Muscle of arm (tissue), 12 donors: ENCODE measurements around the gene EPPIN. TPM values are rescaled to one million over a fixed set of nuclear protein-coding genes. Genes with fewer than 3 reads are reported as not detected.

Source experiments
- DNase-seq: peaks from one replicate; pipeline ENCODE4 v3.0.0-alpha.2; 2013
- polyA plus RNA-seq, 12 donors: library from polyadenylated mRNA; unstranded; fragments of 120-200 nt; gene quantifications; one replicate each; pipeline ENCODE4 v1.2.1, GENCODE V29; 2013; ENCODE audit not compliant: insufficient read length in 12 of 12

Gene EPPIN
- polyA plus RNA-seq, 12 donors = 0.07 to 0.11 TPM; not detected in 10

- DNase-seq = no peak
Observed at GRCh38 chr20:45539382-45539781, 7.8 kb downstream of the EPPIN start, which contains the start of gene WFDC6. Gene WFDC6, minus strand, starts transcription at chr20:45539482. Its CDS starts 75 bp downstream, at chr20:45539407.

- no peak for DNase-seq
Observed at GRCh38 chr20:45538209-45538799, 8.9 kb downstream of the EPPIN start.

- DNase-seq = no peak
Observed at GRCh38 chr20:45527294-45527693, 19.9 kb downstream of the EPPIN start.

- DNase-seq = no peak
Observed at GRCh38 chr20:45523821-45524220, 23.4 kb downstream of the EPPIN start.

GRCh38 chr20:45518282-45518681 lies 28.9 kb downstream of the EPPIN start:
- no peak for DNase-seq

GRCh38 chr20:45515147-45515913 lies 31.9 kb downstream of the EPPIN start, which contains the start of gene SPINT3:
Gene SPINT3, minus strand, starts transcription at chr20:45515622. Its CDS starts 14 bp downstream, at chr20:45515608.
- DNase-seq = no peak

GRCh38 chr20:45510242-45510862 lies 36.8 kb downstream of the EPPIN start:
- no peak for DNase-seq

- no peak for DNase-seq
Observed at GRCh38 chr20:45509091-45509490, 38.1 kb downstream of the EPPIN start.

- DNase-seq = no peak
Observed at GRCh38 chr20:45508068-45508886, 38.9 kb downstream of the EPPIN start.

GRCh38 chr20:45507011-45507820 lies 40.0 kb downstream of the EPPIN start:
- no peak for DNase-seq

GRCh38 chr20:45506398-45506797 lies 40.8 kb downstream of the EPPIN start:
- DNase-seq = no peak

- DNase-seq = no peak
Observed at GRCh38 chr20:45503403-45503802, 43.8 kb downstream of the EPPIN start.

GRCh38 chr20:45502561-45502960 lies 44.6 kb downstream of the EPPIN start:
- DNase-seq = no peak

GRCh38 chr20:45501600-45501999 lies 45.6 kb downstream of the EPPIN start:
- DNase-seq = no peak

- no peak for DNase-seq
Observed at GRCh38 chr20:45500022-45500421, 47.2 kb downstream of the EPPIN start.

- DNase-seq = no peak
Observed at GRCh38 chr20:45497971-45498494, 49.2 kb downstream of the EPPIN start.

GRCh38 chr20:45496166-45496565 lies 51.0 kb downstream of the EPPIN start:
- no peak for DNase-seq

- no peak for DNase-seq
Observed at GRCh38 chr20:45495501-45495941, 51.7 kb downstream of the EPPIN start.
